Hepatic stellate cell (primary cell): ENCODE data around the gene NIM1K.
"Not testable (repeated sequence)": the region's sequence is repeated elsewhere in the genome, so short reads cannot be mapped to it uniquely, and the experiment has no call there.

Experiments
- DNase-seq: peaks from one replicate; pipeline ENCODE4 v3.0.0; 2011; ENCODE audit warnings: low spot score

The NIM1K gene

DNA sequence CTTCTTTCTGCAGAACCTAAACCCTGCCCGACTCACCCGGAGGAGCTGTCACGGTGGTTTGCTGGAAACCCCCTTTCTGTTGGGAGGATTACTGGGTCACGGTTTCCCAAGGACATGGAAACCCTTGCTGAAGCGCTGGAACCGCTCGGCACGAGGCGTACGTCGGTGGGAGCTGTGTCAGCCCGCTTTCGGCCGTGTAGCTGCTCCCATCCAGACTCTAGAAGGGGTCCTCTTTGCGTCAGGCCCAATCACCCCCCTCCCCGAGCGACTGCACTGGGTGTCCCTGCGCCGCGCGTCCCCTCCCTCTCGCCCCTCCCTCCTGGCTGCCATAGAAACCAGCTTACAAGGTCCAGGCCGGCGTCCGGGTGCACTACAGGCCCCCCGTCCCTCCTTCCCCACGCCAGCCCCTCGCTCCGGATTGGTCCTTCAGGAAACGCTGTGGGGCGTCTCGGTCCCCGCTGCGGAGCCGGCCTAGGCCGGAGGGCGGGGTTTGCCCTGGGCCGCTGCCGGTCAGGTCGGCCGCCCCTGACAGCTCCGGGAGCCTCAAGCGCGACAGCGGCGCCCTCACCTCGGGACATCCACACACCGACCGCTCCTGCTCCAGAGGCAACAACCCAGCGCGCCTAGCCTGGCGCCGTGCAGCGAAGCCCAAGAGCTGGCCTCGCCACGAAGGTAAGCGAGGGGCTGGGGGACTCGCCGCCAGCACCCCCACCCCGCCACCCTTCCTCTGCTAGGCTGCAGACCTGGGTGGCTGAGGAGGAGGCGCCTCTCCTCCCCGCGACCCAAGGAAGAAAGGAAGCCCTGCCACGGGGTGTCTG lies at the start of gene NIM1K:
TSS of gene NIM1K (plus strand) at position 486 of the 818 bp plus-strand sequence. CDS start 53,551 bp downstream, outside the sequence.
- DNase-seq, result peak; percentile 53

DNA sequence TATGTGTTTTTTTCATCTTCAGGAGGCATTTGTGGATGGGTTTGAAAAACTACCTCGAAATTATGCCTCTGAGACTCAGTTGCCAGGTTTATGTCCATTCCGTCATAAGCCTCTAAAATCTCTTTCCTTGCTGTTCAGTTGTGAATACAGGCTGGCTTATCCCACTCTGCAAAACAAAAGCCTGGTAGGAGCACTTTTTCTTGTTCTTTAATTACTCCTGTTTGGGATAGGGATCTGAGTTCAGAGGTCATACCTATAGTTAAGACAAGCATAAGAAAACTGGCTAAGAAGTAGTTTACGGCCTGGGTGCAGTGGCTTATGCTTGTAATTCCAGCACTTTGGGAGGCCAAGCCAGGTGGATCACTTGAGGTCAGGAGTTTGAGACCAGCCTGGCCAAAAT lies 47.0 kb upstream of the NIM1K start:
- DNase-seq, result no peak

DNA sequence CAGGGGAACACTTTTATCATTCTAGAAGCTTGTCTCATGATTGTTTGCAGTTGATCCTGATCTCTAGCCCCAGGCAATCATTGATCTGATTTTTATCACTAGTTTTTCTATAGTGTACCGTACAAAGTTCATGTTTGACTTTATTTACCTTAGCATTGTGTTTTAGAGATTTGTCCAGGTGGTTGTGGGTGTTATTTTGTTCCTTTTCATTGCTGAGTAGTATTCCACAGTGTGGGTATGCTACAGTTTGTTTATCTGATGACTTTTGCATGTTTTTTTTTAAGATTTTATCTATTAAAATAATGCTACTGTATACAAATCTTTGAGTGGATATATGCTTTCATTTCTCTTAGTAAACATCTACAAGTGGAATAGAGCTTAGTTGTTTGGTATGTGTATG lies 45.1 kb upstream of the NIM1K start:
- DNase-seq, result no peak

- DNase-seq, result no peak
These were observed 43.6 kb upstream of the NIM1K start for GRCh38 chr5:43148417-43148816.

- no peak for DNase-seq
These were observed 42.8 kb upstream of the NIM1K start for GRCh38 chr5:43149231-43149630.

GRCh38 chr5:43150075-43150474 lies 42.0 kb upstream of the NIM1K start:
- no peak for DNase-seq

DNA sequence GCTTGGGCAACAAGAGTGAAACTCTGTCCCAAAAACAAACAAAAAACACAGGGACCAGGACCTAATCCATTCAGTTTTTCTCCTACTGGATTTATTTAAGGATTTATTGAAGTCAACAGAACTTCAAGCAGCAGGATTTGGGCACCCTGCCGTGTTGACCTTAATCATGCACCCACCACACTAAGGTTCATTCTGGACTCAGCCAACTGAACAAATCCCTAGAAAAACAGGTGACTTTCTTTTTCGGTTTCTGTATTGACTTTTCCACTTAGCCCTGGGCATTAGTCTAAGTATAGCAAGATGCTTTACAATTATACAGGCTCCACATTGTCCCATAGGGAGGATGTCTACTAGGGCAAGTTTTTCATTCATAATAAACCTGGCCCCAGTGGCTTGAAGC lies 41.3 kb upstream of the NIM1K start:
- DNase-seq, result no peak

DNA sequence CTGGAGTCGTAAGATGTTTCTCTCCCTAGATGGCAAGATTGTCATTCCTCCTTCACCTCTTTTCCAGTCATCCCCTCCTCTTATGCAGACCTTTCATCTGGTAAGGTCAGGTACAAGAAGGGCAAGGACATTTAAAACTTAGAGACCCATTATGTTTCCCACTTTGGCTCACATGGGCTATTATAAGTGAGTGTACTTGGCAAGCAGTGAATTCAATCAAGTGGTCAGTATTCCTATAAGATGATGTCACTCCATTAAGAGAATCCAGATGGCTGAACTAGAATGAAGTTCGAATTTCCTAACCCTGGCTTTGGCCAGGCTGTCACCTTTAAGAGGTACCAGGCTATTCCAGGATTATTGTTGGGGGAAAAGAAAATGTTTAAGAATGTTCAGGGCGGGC lies 39.1 kb upstream of the NIM1K start:
- DNase-seq, result peak; percentile 20

DNA sequence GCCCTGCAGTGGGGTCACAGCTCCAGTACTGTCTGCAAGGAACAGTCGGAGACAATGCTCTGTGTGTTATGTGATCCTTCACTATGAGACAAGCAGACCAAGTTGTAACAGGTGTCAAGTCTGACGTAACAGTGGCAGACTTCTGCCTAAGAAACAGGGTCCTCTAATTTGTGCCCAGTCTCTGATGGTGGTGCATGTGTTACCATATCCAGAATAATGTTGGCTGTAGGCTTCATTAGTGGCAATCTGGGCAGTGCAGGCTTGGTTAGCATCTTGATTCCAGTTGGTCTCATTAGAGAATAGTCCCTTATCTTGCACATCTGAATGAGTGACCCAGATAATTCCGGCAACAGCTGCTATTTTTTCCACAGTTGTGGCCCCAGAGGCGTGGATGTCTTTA lies 37.6 kb upstream of the NIM1K start:
- no peak for DNase-seq

DNA sequence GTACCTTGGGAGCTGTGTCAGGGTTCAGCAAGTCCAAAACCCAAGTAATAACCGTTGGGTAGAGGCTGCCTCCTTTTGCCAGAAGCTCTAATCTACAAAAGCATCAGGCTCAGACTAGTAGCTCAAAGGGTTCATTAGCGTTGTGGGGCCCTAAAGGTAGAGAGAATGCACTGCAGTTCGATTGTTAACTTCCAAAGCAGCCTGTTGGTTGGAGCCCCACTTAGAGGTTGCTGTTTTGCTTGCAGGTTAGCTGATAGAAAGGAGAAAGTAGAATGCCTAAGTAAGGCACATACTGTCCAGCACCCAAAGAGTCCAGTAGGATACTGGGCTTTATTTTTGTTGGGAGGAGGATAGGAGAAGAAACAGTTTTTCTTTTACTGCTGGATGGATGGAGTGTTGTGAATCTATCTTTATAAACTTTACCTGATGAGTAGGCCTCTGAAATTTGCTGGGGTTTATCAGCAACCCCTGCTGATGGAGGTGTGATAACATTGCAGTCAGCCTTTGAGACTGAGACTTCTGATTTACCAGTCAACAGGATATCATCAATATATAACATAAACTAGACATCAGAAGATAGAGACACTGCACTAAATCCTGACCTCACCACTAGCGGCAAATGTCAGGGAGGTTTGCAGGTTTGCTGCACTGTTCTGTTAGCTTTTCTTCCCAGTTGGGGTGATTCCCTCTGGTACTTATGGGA lies 36.5 kb upstream of the NIM1K start:
- DNase-seq, result no peak

- peak; percentile 33 for DNase-seq
These were observed 35.6 kb upstream of the NIM1K start for GRCh38 chr5:43156388-43156787.

DNA sequence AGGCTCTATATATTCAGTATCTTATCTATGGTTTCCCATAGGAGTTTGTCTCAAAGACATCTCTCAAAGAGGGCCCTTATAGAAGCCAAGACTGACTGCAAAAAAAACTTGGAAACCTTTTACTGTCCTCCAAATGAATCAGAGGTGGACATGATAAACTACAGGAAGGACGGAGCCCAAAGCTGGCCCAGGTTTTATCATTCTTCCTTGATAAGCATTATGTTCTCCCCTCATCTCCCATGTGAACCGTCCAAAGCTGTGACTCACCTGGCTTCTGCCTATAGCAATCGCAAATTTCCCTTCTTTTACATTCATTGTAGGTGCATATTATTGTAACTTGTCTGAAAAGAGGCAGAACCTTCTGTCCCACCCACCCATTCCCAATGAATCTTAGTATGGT lies 35.0 kb upstream of the NIM1K start:
- no peak for DNase-seq

- no peak for DNase-seq
These were observed 30.8 kb upstream of the NIM1K start for GRCh38 chr5:43161244-43161643.

DNA sequence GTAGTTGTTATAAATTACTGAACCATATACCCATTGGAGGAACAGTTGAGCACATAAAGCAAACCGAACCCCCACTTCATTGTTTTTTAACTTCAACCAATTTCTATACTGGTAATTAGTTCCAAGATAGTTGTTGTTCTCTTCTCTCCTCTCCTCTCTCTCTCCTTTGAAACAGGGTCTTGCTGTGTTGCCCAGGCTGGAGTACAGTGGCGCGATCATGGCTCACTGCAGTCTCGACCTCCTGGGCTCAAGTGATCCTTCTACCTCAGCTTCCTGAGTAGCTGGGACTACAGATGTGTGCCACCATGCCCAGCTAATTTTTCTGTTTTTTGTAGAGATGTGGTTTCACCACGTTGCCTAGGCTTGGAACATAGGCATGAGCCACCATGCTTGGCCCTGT lies 27.2 kb upstream of the NIM1K start:
- not testable (repeated sequence) for DNase-seq

GRCh38 chr5:43165323-43165722 lies 26.7 kb upstream of the NIM1K start:
- no peak for DNase-seq

DNA sequence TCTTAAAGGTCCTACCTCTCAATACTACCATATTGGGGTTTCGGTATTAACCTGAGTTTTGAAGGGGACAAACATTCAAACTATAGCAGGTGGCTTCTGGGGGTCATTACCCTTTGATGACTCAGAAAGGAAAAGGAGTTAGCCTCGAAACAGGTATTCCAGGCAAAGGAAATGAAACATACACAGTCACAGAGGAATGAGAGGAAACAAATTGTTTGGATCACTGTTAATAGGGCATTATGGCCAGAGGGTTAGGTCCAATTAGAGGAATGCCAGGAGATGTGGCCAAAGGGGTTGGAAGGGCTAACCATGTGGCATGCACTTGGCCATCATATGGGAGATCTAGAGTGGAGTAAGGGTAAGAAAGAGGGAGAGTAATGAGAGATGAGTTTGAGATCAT lies 23.9 kb upstream of the NIM1K start:
- DNase-seq, result no peak

DNA sequence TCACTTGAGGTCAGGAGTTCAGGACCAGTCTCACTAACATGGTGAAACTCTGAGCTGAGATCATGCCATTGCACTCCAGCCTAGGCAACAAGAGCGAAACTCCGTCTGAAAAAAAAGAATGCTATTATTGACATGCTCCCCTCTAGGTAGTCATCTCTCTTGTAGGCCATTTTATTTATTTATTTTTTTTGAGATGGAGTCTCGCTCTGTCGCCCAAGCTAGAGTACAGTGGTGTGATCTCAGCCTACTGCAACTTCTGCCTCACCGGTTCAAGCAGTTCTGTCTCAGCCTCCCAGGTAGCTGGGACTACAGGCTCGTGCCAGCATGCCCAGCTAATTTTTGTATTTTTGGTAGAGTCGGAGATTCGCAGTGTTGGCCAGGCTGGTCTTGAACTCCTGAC lies 20.6 kb upstream of the NIM1K start:
- DNase-seq, result no peak

GRCh38 chr5:43171926-43172325 lies 20.1 kb upstream of the NIM1K start:
- no peak for DNase-seq

GRCh38 chr5:43172779-43173178 lies 19.2 kb upstream of the NIM1K start:
- DNase-seq, result no peak

DNA sequence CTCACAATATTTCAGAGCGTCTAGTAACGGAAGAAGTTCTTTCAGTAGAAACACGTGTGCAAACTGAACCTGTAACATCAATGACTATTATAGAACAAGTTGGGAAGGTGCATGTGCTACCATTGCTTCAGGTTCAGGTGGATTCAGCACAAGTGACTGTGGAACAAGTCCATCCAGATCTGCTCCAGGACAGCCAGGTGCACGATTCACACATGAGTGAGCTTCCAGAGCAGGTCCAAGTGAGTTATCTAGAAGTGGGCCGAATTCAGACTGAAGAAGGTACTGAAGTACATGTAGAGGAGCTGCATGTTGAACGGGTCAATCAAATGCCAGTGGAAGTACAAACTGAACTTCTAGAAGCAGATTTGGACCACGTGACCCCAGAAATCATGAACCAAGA lies 17.4 kb upstream of the NIM1K start:
- no peak for DNase-seq

DNA sequence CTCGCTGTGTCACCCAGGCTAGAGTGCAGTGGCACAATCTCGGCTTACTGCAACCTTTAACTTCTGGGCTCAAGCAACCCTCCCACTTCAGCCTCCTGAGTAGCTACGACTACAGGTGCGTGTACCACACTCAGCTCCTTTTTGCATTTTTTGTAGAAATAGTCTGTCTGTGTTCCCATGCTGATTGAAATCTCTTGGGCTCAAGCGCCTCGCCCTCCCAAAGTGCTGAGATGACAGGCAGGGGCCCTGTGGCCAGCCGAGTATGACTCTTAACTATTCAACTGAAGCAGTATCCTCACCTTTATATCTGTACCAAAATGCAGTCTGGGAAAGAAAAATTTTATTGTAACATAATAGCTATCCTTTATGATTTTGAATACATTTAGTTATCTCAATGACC lies 12.2 kb upstream of the NIM1K start:
- DNase-seq, result no peak

- no peak for DNase-seq
These were observed 9.6 kb upstream of the NIM1K start for GRCh38 chr5:43182421-43182820.

DNA sequence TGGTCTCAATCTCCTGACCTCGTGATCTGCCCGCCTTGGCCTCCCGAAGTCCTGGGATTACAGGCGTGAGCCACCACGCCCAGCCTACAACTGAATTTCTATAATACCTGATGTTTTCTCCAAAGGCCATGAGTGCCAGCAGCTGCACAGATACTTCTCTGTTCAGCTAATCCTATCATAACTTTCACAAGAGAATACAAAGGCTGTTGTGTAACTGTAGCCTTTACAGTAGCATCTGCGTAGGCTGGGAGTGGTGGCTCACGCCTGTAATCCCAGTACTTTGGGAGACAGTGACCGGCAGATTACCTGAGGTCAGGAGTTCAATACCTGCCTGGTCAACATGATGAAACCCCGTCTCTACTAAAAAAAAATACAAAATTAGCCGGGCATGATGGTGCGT lies 8.9 kb upstream of the NIM1K start:
- DNase-seq, result not testable (repeated sequence)
